Mesendoderm (in vitro differentiated cells): ENCODE measurements around the gene STEAP3.

Source experiments
- DNase-seq: peaks from one replicate; pipeline ENCODE4 v3.0.0; 2013
- H2AK5ac ChIP-seq: 2 replicates; pipeline ENCODE4 v1.6.1; 2013; ENCODE audit warnings: low read length, inconsistent platforms
- H2BK120ac ChIP-seq: 2 replicates; pipeline ENCODE4 v1.6.1; 2013; ENCODE audit warnings: low read depth, mild to moderate bottlenecking, low read length, moderate library complexity, mixed read lengths
- H2BK15ac ChIP-seq: replicated peaks from 2 replicates; pipeline ENCODE4 v1.6.1; 2013; ENCODE audit warnings: low read depth, mild to moderate bottlenecking, moderate library complexity
- H2BK5ac ChIP-seq: 2 replicates; pipeline ENCODE4 v1.6.1; 2013; ENCODE audit warnings: low read length, inconsistent platforms
- H3K18ac ChIP-seq: 2 replicates; pipeline ENCODE4 v1.6.1; 2013; ENCODE audit warnings: mild to moderate bottlenecking, low read length, mixed read lengths
- H3K23ac ChIP-seq: one replicate; pipeline ENCODE4 v1.6.1; 2013; ENCODE audit warnings: low read length
- H3K27ac ChIP-seq: 2 replicates; pipeline ENCODE4 v1.5.1; 2013; ENCODE audit warnings: low read depth, mild to moderate bottlenecking, inconsistent platforms, low read length, moderate library complexity
- H3K27me3 ChIP-seq: 2 replicates; pipeline ENCODE4 v1.6.1; 2013; ENCODE audit warnings: low read length, control low read depth, mild to moderate bottlenecking, inconsistent platforms; ENCODE audit not compliant: insufficient read depth, poor library complexity
- H3K36me3 ChIP-seq: 2 replicates; pipeline ENCODE4 v1.6.1; 2013; ENCODE audit warnings: low read length, inconsistent platforms; ENCODE audit not compliant: control insufficient read depth, insufficient read depth
- H3K4ac ChIP-seq: one replicate; pipeline ENCODE4 v1.6.1; 2013; ENCODE audit warnings: low read depth, mild to moderate bottlenecking, low read length, moderate library complexity
- H3K4me1 ChIP-seq: 2 replicates; pipeline ENCODE4 v1.6.1; 2013; ENCODE audit warnings: low read depth, low read length, inconsistent platforms; ENCODE audit not compliant: control insufficient read depth
- H3K4me2 ChIP-seq: 2 replicates; pipeline ENCODE4 v1.6.1; 2013; ENCODE audit warnings: low read length
- H3K4me3 ChIP-seq: 2 replicates; pipeline ENCODE4 v1.5.1; 2013; ENCODE audit warnings: mild to moderate bottlenecking, low read length
- H3K56ac ChIP-seq: one replicate; pipeline ENCODE4 v1.6.1; 2013; ENCODE audit warnings: low read length
- H3K79me1 ChIP-seq: 2 replicates; pipeline ENCODE4 v1.6.1; 2013; ENCODE audit warnings: low read length, inconsistent platforms
- H3K79me2 ChIP-seq: 2 replicates; pipeline ENCODE4 v1.6.1; 2013; ENCODE audit warnings: mild to moderate bottlenecking, low read length; ENCODE audit not compliant: control insufficient read depth, insufficient read depth
- H3K9ac ChIP-seq: 2 replicates; pipeline ENCODE4 v1.6.1; 2013; ENCODE audit warnings: low read length, inconsistent platforms
- H4K5ac ChIP-seq: one replicate; pipeline ENCODE4 v1.6.1; 2013; ENCODE audit warnings: low read length
- H4K8ac ChIP-seq: one replicate; pipeline ENCODE4 v1.6.1; 2013; ENCODE audit warnings: low read depth, mild to moderate bottlenecking, control low read depth, low read length, moderate library complexity
- WGBS: extraction: QIAGEN DNeasy Blood & Tissue Kit; methylation state at CpG from one replicate; pipeline ENCODE4 v1.1.7; 2013; ENCODE audit warnings: low lambda C conversion rate, missing lambda C conversion rate; ENCODE audit not compliant: insufficient coverage; ENCODE audit errors: extremely low coverage; 5-methylcytosine and 5-hydroxymethylcytosine counted together

STEAP3 gene

GRCh38 chr2:119218478-119219064 lies 5.1 kb upstream of the STEAP3 start:
- Histone ChIP-seq H2BK120ac (no peak overlapping the region), H2BK5ac (no peak overlapping the region), H2AK5ac (no peak overlapping the region), H3K4me3 (no peak overlapping the region), H3K56ac (no peak overlapping the region), H3K9ac (no peak overlapping the region), H3K27ac (no peak overlapping the region), H3K79me2 (no peaks in the 10 kb centered on the region), H3K27me3 (no peaks in the 10 kb centered on the region), H4K8ac (no peak overlapping the region), H3K4me1 (peaks cover 14% of the 10 kb centered on the region), H3K18ac (no peak overlapping the region), H2BK15ac (no peak overlapping the region), H3K36me3 (no peaks in the 10 kb centered on the region), H4K5ac (no peak overlapping the region), H3K23ac (no peak overlapping the region), H3K4me2 (no peak overlapping the region), H3K4ac (no peak overlapping the region), H3K79me1 (no peaks in the 10 kb centered on the region)
- no CpG with 5 or more reads among the region's 6 CpGs for WGBS
- DNase-seq: peak; percentile 71

GRCh38 chr2:119219873-119220272 lies 3.8 kb upstream of the STEAP3 start:
- Histone ChIP-seq H3K56ac (peak overlapping the region; percentile 36), H2BK120ac (no peak overlapping the region), H3K23ac (no peak overlapping the region), H3K4me1 (peaks cover 14% of the 10 kb centered on the region), H4K8ac (no peak overlapping the region), H3K4ac (no peak overlapping the region), H3K79me2 (no peaks in the 10 kb centered on the region), H3K27ac (no peak overlapping the region), H3K79me1 (no peaks in the 10 kb centered on the region), H3K9ac (no peak overlapping the region), H3K4me3 (no peak overlapping the region), H2BK5ac (no peak overlapping the region), H4K5ac (no peak overlapping the region), H3K4me2 (no peak overlapping the region), H3K18ac (no peak overlapping the region), H2BK15ac (no peak overlapping the region), H3K36me3 (no peaks in the 10 kb centered on the region), H3K27me3 (no peaks in the 10 kb centered on the region), H2AK5ac (no peak overlapping the region)
- no peak for DNase-seq
- WGBS: no CpG with 5 or more reads among the region's 6 CpGs

GRCh38 chr2:119220720-119221301 lies 2.8 kb upstream of the STEAP3 start:
- Histone ChIP-seq H3K27ac (no peak overlapping the region), H2BK120ac (no peak overlapping the region), H3K79me1 (no peaks in the 10 kb centered on the region), H3K4me2 (no peak overlapping the region), H3K23ac (no peak overlapping the region), H3K27me3 (no peaks in the 10 kb centered on the region), H2AK5ac (no peak overlapping the region), H3K4me1 (peaks cover 14% of the 10 kb centered on the region), H2BK15ac (no peak overlapping the region), H4K5ac (no peak overlapping the region), H4K8ac (no peak overlapping the region), H3K79me2 (no peaks in the 10 kb centered on the region), H3K56ac (no peak overlapping the region), H2BK5ac (no peak overlapping the region), H3K9ac (no peak overlapping the region), H3K4me3 (no peak overlapping the region), H3K18ac (no peak overlapping the region), H3K36me3 (no peaks in the 10 kb centered on the region), H3K4ac (no peak overlapping the region)
- WGBS: no CpG with 5 or more reads among the region's 2 CpGs
- no peak for DNase-seq

DNA sequence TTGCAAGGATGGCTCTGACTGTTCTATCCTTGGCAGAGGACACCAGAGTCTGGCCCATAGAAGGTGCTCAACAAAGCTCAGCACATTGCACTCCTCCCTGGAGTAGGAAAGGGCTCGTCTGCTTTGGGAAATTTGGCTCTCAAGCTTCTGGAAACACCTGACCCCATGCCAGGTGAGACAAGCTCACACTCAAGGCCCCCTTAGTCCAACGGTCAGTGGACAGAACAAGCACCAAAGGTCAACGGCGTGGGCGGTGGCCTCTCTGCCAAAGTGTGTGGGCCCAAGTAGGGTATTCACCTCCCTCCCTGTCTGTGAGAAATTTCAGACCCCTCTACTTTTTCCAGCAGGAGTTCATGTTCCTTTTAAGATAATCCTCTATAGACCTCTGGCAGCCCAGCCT lies 2.0 kb upstream of the STEAP3 start:
- no CpG with 5 or more reads among the region's 5 CpGs for WGBS

DNA sequence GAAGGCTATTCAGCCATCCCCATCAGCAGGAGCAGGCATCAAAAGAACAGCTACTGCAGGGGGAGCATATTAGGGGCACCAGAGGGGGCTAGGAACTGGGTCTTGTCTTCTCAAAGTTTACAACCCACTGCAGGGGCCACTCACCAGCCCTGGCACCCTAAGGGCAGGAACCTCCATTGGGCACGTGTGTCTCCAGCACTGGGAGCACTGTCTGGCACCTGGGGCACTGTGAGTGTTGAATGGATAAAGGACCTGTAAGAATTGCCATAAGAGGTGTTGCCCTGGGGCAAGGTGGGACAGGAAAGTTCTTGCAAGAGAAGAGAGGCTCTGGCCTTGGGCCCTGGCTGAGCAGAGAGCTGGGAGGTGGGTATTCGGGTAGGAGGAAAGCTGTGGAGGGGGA lies 1.4 kb upstream of the STEAP3 start:
- Histone ChIP-seq H3K18ac (peak overlapping the region; percentile 15), H2BK15ac (no peak overlapping the region), H3K23ac (no peak overlapping the region), H2AK5ac (no peak overlapping the region), H3K27me3 (no peaks in the 10 kb centered on the region), H3K79me2 (no peaks in the 10 kb centered on the region), H4K5ac (no peak overlapping the region), H3K4me2 (no peak overlapping the region), H3K56ac (no peak overlapping the region), H3K27ac (no peak overlapping the region), H3K4ac (peak overlapping the region; percentile 65), H3K79me1 (no peaks in the 10 kb centered on the region), H3K9ac (no peak overlapping the region), H3K36me3 (no peaks in the 10 kb centered on the region), H3K4me1 (peaks cover 14% of the 10 kb centered on the region), H2BK5ac (no peak overlapping the region), H3K4me3 (no peak overlapping the region), H2BK120ac (no peak overlapping the region), H4K8ac (no peak overlapping the region)
- peak; percentile 84 for DNase-seq
- no CpG with 5 or more reads among the region's 2 CpGs for WGBS

More for the DNA sequence above, 2.0 kb upstream of the STEAP3 start:
- Histone ChIP-seq H3K9ac (no peak overlapping the region), H3K27me3 (no peaks in the 10 kb centered on the region), H3K56ac (peak overlapping the region; percentile 51), H2BK120ac (no peak overlapping the region), H3K79me2 (no peaks in the 10 kb centered on the region), H3K36me3 (no peaks in the 10 kb centered on the region), H3K18ac (no peak overlapping the region), H4K5ac (no peak overlapping the region), H3K23ac (no peak overlapping the region), H3K79me1 (no peaks in the 10 kb centered on the region), H3K4ac (no peak overlapping the region), H2AK5ac (no peak overlapping the region), H3K27ac (no peak overlapping the region), H2BK5ac (peak overlapping the region; percentile 37), H3K4me3 (no peak overlapping the region), H2BK15ac (no peak overlapping the region), H3K4me1 (peaks cover 14% of the 10 kb centered on the region), H3K4me2 (no peak overlapping the region), H4K8ac (no peak overlapping the region)
- DNase-seq: no peak
